Smooth muscle cell (in vitro differentiated cells): ENCODE results near the gene LRRC14B. TPM values are rescaled to one million over a fixed set of nuclear protein-coding genes. Genes with fewer than 3 reads are reported as not detected.

Experiments
- DNase-seq: peaks from one replicate; lab custom pipeline; 2025; ENCODE audit not compliant: unreplicated experiment; lab: John Stamatoyannopoulos, UW
- H2AFZ ChIP-seq: fragments of 200-600 bp; sonication (generic); 2 replicates; pipeline ENCODE4 v1.6.0; 2016; ENCODE audit warnings: antibody characterized with exemption, low read depth, mild to moderate bottlenecking
- H3F3A ChIP-seq: fragments of 200-600 bp; sonication (generic); 2 replicates; pipeline ENCODE4 v1.6.0; 2017; ENCODE audit warnings: antibody characterized with exemption, low read depth
- H3K27ac ChIP-seq: fragments of 200-600 bp; sonication (generic); 2 replicates; pipeline ENCODE4 v1.5.1; 2016; ENCODE audit warnings: low read depth, mild to moderate bottlenecking
- H3K27me3 ChIP-seq: fragments of 200-600 bp; sonication (generic); 2 replicates; pipeline ENCODE4 v1.6.1; 2016; ENCODE audit warnings: low read depth, mild to moderate bottlenecking
- H3K36me3 ChIP-seq: fragments of 200-600 bp; sonication (generic); 2 replicates; pipeline ENCODE4 v1.5.1; 2016; ENCODE audit warnings: low read depth
- H3K4me1 ChIP-seq: fragments of 200-600 bp; sonication (generic); 2 replicates; pipeline ENCODE4 v1.5.1; 2016; ENCODE audit warnings: low read depth
- H3K4me2 ChIP-seq: fragments of 200-600 bp; sonication (generic); 2 replicates; pipeline ENCODE4 v1.6.0; 2016; ENCODE audit warnings: mild to moderate bottlenecking
- H3K4me3 ChIP-seq: fragments of 200-600 bp; sonication (generic); 2 replicates; pipeline ENCODE4 v1.5.1; 2016; ENCODE audit warnings: mild to moderate bottlenecking
- H3K79me2 ChIP-seq: fragments of 200-600 bp; sonication (generic); 2 replicates; pipeline ENCODE4 v1.6.0; 2016; ENCODE audit warnings: low read depth, mild to moderate bottlenecking
- H3K9ac ChIP-seq: fragments of 200-600 bp; sonication (generic); 2 replicates; pipeline ENCODE4 v1.6.0; 2016; ENCODE audit warnings: low read depth
- H3K9me3 ChIP-seq: fragments of 200-600 bp; sonication (generic); replicated peaks from 2 replicates; pipeline ENCODE4 v1.5.1; 2016; ENCODE audit warnings: low read depth
- H4K20me1 ChIP-seq: fragments of 200-600 bp; sonication (generic); 2 replicates; pipeline ENCODE4 v1.6.0; 2016; ENCODE audit warnings: low read depth
- WGBS: methylation state at CpG from one replicate; pipeline ENCODE4 v1.1.7; 2016; ENCODE audit warnings: low lambda C conversion rate; 5-methylcytosine and 5-hydroxymethylcytosine counted together
- polyA plus RNA-seq: library from polyadenylated mRNA; unstranded; fragments of >200 nt; fragmentation: Nextera tagmentation; extraction: Ambion mirVana; gene quantifications from 2 replicates; pipeline ENCODE4 v1.2.1, GENCODE V29; 2016
- total RNA-seq: library from RNA; depleted of rRNA; stranded (reverse); fragments of >200 nt; gene quantifications from 2 replicates; pipeline ENCODE4 v1.2.3, GENCODE V29; 2014
- TF ChIP-seq, protein P1 (sequence below): fragments of 200-600 bp; sonication (generic); IDR thresholded peaks from 2 replicates; pipeline ENCODE4 v1.5.1; 2017; ENCODE audit warnings: borderline replicate concordance, mild to moderate bottlenecking, antibody characterized with exemption; ENCODE audit not compliant: insufficient read depth, poor library complexity, severe bottlenecking

The LRRC14B gene
- total and polyA plus RNA-seq, 2 experiments from 2014 or later = not detected

DNA sequence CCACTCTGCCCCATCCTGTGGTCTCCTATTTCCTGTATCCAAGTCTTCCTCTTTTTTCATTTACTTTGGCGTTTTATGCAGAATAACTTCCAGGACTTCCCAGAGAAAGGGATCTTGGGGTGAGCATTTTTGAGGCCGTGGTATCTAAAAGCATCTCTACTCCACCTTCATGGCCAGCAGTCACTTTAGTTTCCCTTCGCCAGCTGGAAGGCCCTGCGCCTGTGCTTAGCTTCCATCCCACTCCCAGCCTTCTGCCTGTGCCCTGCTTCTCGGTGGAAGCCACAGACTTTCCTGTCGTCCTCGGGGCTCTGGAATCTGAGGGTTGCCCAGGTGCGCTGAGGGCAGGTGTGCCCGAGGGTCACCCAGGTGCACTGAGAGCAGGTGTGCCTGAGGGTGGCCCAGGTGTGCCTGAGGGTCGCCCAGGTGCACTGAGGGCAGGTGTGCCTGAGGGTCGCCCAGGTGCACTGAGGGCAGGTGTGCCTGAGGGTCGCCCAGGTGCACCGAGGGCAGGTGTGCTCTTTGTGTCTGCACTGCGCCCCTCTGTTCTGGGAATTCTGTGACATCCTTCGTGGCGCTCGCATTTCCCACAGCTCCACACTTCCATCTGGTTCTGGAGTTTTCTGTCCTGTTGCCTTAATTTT lies 32.4 kb upstream of the LRRC14B start:
- Histone ChIP-seq H3K27me3 (no peaks in the 10 kb centered on the region), H3K36me3 (no peaks in the 10 kb centered on the region), H3K27ac (peak overlapping the region; percentile 23), H4K20me1 (no peaks in the 10 kb centered on the region), H3K4me3 (no peak overlapping the region), H3F3A (no peaks in the 10 kb centered on the region), H3K9ac (no peak overlapping the region), H3K9me3 (no peaks in the 10 kb centered on the region), H3K79me2 (no peaks in the 10 kb centered on the region), H2AFZ (no peak overlapping the region), H3K4me1 (no peaks in the 10 kb centered on the region), H3K4me2 (peak overlapping the region; percentile 46)
- 87% methylated on average over 16 of the region's 17 CpGs for WGBS
- TF ChIP-seq, protein P1, sequence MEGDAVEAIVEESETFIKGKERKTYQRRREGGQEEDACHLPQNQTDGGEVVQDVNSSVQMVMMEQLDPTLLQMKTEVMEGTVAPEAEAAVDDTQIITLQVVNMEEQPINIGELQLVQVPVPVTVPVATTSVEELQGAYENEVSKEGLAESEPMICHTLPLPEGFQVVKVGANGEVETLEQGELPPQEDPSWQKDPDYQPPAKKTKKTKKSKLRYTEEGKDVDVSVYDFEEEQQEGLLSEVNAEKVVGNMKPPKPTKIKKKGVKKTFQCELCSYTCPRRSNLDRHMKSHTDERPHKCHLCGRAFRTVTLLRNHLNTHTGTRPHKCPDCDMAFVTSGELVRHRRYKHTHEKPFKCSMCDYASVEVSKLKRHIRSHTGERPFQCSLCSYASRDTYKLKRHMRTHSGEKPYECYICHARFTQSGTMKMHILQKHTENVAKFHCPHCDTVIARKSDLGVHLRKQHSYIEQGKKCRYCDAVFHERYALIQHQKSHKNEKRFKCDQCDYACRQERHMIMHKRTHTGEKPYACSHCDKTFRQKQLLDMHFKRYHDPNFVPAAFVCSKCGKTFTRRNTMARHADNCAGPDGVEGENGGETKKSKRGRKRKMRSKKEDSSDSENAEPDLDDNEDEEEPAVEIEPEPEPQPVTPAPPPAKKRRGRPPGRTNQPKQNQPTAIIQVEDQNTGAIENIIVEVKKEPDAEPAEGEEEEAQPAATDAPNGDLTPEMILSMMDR = no peak
- DNase-seq = no peak

- H4K20me1 ChIP-seq = no peaks in the 10 kb centered on the region
- 71% methylated on average over 19 of the region's 19 CpGs for WGBS
- H3K4me3 ChIP-seq = no peak overlapping the region
- no peaks in the 10 kb centered on the region for H3K27me3 ChIP-seq
- peak overlapping the region; percentile 42 for H3K27ac ChIP-seq
- no peak overlapping the region for H2AFZ ChIP-seq
- H3K9me3 ChIP-seq = no peaks in the 10 kb centered on the region
- no peak for DNase-seq
- no peaks in the 10 kb centered on the region for H3F3A ChIP-seq
- no peaks in the 10 kb centered on the region for H3K4me1 ChIP-seq
- H3K4me2 ChIP-seq = peak overlapping the region; percentile 46
- no peaks in the 10 kb centered on the region for H3K36me3 ChIP-seq
- no peak overlapping the region for H3K9ac ChIP-seq
- TF ChIP-seq, protein P1 = no peak
- H3K79me2 ChIP-seq = no peaks in the 10 kb centered on the region
These were observed 31.7 kb upstream of the LRRC14B start for GRCh38 chr5:159448-160172.

- no peak for DNase-seq
- H3K79me2 ChIP-seq = no peaks in the 10 kb centered on the region
- peak overlapping the region; percentile 46 for H3K4me2 ChIP-seq
- H2AFZ ChIP-seq = no peak overlapping the region
- no peak overlapping the region for H3K4me3 ChIP-seq
- no peaks in the 10 kb centered on the region for H3K36me3 ChIP-seq
- no peaks in the 10 kb centered on the region for H3F3A ChIP-seq
- TF ChIP-seq, protein P1 = no peak
- H3K4me1 ChIP-seq = no peaks in the 10 kb centered on the region
- no peak overlapping the region for H3K9ac ChIP-seq
- WGBS = 81% methylated on average over 14 of the region's 14 CpGs
- no peaks in the 10 kb centered on the region for H3K9me3 ChIP-seq
- no peaks in the 10 kb centered on the region for H3K27me3 ChIP-seq
- no peaks in the 10 kb centered on the region for H4K20me1 ChIP-seq
- peak overlapping the region; percentile 42 for H3K27ac ChIP-seq
These were observed 31.2 kb upstream of the LRRC14B start for GRCh38 chr5:160173-160510.
